ENCODE data around the gene HIVEP3.

HIVEP3 gene

DNA sequence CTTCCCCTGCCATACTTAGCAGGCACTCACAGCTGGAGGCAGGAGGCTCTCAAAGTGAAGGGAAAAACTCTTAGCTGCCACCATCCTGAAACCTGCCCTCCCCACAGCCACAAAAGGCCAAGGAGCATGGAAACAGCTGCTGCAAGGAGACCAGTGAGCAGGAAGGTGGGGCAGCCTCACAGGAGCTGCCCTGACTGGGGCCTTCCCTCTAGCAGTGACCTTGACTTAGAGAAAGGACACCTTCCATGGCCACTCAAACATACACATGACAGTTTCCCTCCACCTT, 126.3 kb downstream of the HIVEP3 start:
- H3K4me3 ChIP-seq (ENCODE audit: low read length): no peak overlapping the region
- no peaks in the 10 kb centered on the region for H3K36me3 ChIP-seq (ENCODE audit: control insufficient read depth, insufficient read depth, low read length)
- H3K27ac ChIP-seq (ENCODE audit: low read depth, low read length): no peak overlapping the region
- H3K4me1 ChIP-seq (ENCODE audit: control insufficient read depth, insufficient read depth, low read length): no peaks in the 10 kb centered on the region
- no peaks in the 10 kb centered on the region for H3K27me3 ChIP-seq (ENCODE audit: control insufficient read depth, insufficient read depth, low read length)
- no peak overlapping the region for H3K9ac ChIP-seq (ENCODE audit: low read length)

DNA sequence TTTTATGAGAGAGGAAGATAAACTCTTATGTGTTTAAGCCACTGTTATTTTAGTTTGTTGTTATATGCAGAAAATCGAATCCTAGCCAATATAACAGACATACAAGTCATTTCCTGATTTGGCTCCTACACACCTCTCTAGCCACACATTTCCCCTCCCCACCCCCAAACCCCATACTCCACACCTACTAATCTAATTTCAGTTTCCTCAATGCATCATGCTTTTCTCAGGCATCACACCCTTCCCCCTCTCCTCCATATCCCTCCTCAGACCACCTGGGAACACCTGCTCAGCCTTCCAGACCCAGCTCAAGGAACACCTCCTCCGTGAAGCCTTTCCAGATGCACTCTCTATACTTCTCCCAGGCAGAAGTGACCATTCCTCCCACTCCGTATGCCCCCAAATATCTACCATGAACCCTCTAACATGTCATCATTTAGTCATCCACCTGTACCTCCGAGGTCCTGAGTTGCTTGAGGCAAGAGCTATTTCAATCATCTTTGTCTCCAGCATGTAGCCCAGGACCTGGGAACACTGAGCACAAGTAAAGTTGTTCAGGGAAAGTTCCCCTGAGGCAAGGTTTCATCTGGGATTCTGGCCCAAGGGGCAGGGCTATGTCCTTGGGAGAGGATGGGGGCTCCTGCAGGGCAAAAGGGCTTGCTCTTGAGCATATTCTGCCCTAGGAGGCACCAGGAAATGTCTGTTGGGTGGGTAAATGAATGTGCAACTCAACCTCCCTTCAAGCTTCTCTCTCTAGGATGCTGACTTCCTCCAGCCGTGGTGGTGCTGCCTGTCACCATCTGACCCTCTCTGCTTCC, 126.8 kb downstream of the HIVEP3 start:
- Histone ChIP-seq H3K36me3 (ENCODE audit: control insufficient read depth, insufficient read depth, low read length) (no peaks in the 10 kb centered on the region), H3K27me3 (ENCODE audit: control insufficient read depth, insufficient read depth, low read length) (no peaks in the 10 kb centered on the region), H3K27ac (ENCODE audit: low read depth, low read length) (no peak overlapping the region), H3K9ac (ENCODE audit: low read length) (no peak overlapping the region), H3K4me1 (ENCODE audit: control insufficient read depth, insufficient read depth, low read length) (no peaks in the 10 kb centered on the region), H3K4me3 (ENCODE audit: low read length) (no peak overlapping the region)

DNA sequence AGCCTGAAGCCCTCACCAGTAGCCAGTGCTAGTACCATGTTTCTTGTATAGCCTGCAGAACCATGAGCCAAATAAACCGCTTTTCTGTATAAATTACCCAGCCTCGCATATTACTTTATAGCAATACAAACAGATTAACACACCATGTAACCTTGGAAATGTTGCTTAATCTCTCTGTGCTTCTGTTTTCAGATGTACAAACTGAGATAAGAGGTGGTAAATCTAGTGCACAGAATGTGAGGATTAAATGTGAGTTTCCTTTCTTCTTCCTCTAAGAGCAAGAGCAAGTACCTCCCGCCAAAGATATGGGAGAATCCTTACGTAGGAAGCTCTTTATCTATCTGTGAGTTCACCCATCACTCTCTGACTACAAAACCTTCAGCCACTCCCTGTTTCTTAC, 128.4 kb downstream of the HIVEP3 start:
- no peaks in the 10 kb centered on the region for H3K27me3 ChIP-seq (ENCODE audit: control insufficient read depth, insufficient read depth, low read length)
- H3K4me1 ChIP-seq (ENCODE audit: control insufficient read depth, insufficient read depth, low read length): no peaks in the 10 kb centered on the region
- H3K36me3 ChIP-seq (ENCODE audit: control insufficient read depth, insufficient read depth, low read length): no peaks in the 10 kb centered on the region
- H3K9ac ChIP-seq (ENCODE audit: low read length): no peak overlapping the region
- H3K27ac ChIP-seq (ENCODE audit: low read depth, low read length): no peak overlapping the region
- no peak overlapping the region for H3K4me3 ChIP-seq (ENCODE audit: low read length)

DNA sequence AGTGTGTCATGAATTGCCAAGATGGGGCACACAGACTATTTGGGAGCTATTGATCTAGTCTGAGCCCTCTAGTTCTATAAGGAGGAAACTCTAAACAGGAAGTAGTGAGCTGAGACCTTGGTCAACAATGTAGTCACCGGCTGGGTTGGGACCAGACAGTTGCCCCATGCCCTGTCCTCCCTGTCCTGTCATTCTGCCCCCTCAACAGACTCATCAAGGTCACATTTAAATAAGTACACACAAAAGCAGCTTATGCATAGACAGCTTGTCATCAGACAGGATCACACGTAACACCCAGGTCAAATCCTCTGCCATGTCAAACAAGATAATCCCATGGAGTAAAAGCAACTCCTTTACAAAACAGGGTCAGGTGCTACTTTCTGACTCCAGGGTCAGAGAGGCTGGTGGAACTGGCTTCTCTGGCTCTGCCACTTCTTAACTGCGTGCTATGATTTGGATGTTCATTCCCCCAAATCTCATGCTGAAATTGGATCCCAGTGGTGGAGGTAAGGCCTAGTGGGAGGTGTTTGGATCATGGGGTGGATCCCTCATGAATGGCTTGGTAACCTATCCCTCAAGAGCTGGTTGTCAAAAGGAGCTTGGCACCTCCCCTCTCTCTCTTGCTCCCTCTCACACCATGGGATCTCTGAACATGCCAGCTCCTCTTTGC, 128.9 kb downstream of the HIVEP3 start:
- Histone ChIP-seq H3K4me3 (ENCODE audit: low read length) (no peak overlapping the region), H3K27ac (ENCODE audit: low read depth, low read length) (no peak overlapping the region), H3K4me1 (ENCODE audit: control insufficient read depth, insufficient read depth, low read length) (no peaks in the 10 kb centered on the region), H3K36me3 (ENCODE audit: control insufficient read depth, insufficient read depth, low read length) (no peaks in the 10 kb centered on the region), H3K27me3 (ENCODE audit: control insufficient read depth, insufficient read depth, low read length) (no peaks in the 10 kb centered on the region), H3K9ac (ENCODE audit: low read length) (no peak overlapping the region)

DNA sequence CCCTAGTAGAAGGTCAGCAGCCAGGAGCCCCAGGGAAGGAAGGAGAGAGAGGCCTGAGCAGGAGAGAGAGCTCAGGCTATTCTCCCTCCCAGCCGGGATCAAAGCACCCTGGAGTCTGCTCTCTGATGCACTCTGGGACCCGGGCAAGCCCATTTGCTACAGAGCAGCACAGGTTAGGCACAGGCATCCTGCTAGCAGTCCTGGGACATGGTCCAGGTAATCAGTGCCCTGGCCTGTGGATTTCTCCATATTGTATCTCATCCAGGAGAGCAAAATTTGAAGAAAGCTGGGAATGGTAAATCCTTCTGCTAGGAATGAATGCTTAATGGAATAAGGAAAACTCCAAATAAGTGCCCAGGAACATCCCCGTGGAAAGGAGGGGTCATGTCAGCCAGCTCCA, 130.3 kb downstream of the HIVEP3 start:
- no peaks in the 10 kb centered on the region for H3K36me3 ChIP-seq (ENCODE audit: control insufficient read depth, insufficient read depth, low read length)
- H3K4me3 ChIP-seq (ENCODE audit: low read length): no peak overlapping the region
- H3K4me1 ChIP-seq (ENCODE audit: control insufficient read depth, insufficient read depth, low read length): no peaks in the 10 kb centered on the region
- H3K9ac ChIP-seq (ENCODE audit: low read length): no peak overlapping the region
- no peak overlapping the region for H3K27ac ChIP-seq (ENCODE audit: low read depth, low read length)
- H3K27me3 ChIP-seq (ENCODE audit: control insufficient read depth, insufficient read depth, low read length): no peaks in the 10 kb centered on the region

DNA sequence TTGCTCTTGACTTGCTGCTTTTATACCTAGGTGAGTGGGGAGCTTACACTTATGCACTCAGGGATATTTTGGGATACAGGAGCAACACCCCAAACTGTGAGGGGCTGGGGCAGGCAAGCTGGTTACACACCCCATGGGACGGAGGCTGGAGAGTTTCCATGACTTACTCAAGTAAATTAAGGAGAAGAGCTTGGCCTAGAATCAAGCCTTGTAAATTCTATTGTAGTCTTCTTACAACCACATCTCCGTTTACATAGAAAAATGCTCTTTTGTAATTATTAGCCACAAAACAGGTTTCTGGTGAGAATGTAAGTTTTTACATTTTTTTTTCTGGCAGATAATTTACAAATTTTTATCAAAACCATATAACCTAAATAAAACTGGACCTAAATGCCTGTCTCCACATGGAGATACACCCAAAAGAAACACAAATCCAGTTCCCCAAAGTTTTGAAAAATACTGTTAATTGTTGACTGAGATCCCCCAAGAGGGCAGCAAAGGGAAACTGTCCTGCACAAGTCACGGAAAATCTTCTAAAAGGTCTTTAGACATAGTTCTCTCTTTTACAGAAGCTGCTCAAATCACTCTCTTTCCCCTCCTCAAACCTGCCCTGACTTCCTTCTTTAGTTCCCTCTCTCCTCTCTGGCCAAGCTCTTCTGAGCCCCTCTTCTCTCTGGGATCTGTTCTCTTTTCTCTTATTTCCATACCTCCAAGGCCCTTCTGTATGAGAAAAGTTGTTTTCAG, 134.0 kb downstream of the HIVEP3 start:
- Histone ChIP-seq H3K27me3 (ENCODE audit: control insufficient read depth, insufficient read depth, low read length) (no peaks in the 10 kb centered on the region), H3K36me3 (ENCODE audit: control insufficient read depth, insufficient read depth, low read length) (no peaks in the 10 kb centered on the region), H3K4me1 (ENCODE audit: control insufficient read depth, insufficient read depth, low read length) (no peaks in the 10 kb centered on the region), H3K9ac (ENCODE audit: low read length) (no peak overlapping the region), H3K27ac (ENCODE audit: low read depth, low read length) (no peak overlapping the region), H3K4me3 (ENCODE audit: low read length) (no peak overlapping the region)

DNA sequence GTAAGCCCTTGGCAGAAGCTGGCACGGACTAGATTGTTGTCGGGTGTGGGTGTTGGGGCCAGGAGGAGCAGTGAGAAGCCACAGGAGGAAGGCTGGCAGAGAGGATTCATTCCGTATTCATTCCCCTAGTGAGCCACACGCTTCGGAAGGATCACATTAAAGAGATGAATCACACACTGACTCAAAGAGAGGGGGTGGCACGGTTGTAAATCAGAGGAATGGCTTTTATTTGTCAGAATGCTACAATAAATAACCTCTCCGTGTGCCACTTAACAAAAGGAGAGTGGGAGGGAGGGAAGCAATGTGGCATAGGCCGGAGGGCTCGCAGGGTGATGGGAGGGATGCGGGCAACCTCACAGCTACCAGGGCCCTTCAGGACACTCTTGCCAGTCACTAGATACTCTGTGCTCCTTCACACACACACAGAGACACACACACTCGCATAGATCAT, 135.5 kb downstream of the HIVEP3 start:
- Histone ChIP-seq H3K4me3 (ENCODE audit: low read length) (no peak overlapping the region), H3K27ac (ENCODE audit: low read depth, low read length) (no peak overlapping the region), H3K9ac (ENCODE audit: low read length) (no peak overlapping the region), H3K4me1 (ENCODE audit: control insufficient read depth, insufficient read depth, low read length) (no peaks in the 10 kb centered on the region), H3K36me3 (ENCODE audit: control insufficient read depth, insufficient read depth, low read length) (no peaks in the 10 kb centered on the region), H3K27me3 (ENCODE audit: control insufficient read depth, insufficient read depth, low read length) (no peaks in the 10 kb centered on the region)

DNA sequence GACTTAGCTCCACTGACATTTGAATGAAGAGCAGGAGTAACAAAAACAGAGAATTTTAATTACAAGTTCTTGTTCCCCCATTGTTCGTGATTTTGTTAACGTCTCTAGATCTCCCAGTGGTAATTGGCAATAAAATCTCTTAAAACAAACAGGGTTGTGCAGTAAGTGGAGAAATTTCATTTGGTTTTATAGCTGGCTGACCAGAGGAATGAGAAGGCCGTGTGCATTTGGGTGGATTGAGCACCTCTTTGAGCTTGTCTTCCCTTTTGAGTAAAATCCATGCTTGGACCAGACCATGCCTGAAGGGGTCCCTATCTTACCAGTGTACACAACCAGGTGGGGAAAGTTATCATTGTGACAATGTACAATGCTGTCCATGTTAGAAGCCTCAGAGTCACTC, 137.8 kb downstream of the HIVEP3 start:
- no peak overlapping the region for H3K4me3 ChIP-seq (ENCODE audit: low read length)
- no peak overlapping the region for H3K27ac ChIP-seq (ENCODE audit: low read depth, low read length)
- H3K9ac ChIP-seq (ENCODE audit: low read length): no peak overlapping the region
- H3K36me3 ChIP-seq (ENCODE audit: control insufficient read depth, insufficient read depth, low read length): no peaks in the 10 kb centered on the region
- H3K27me3 ChIP-seq (ENCODE audit: control insufficient read depth, insufficient read depth, low read length): no peaks in the 10 kb centered on the region
- H3K4me1 ChIP-seq (ENCODE audit: control insufficient read depth, insufficient read depth, low read length): no peaks in the 10 kb centered on the region

DNA sequence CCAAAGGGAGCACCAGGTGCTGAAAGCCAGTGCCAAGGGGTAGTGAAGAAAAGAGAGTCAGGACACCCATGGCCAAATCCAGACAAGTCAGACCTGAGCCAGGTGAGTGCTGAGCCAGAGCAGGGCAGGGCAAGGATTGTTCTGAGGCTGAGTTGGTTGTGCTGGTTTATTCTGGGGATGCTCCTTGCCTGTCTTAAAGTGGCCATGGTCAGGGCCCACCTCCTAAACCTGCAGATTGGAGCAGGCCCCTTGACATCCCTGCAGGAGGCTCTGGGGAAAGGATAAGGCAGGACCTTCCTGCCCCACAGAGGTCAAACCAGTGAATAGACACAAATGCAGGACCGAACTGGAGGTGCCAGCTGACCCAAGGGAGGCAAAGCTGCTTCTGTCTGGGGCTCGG, 138.4 kb downstream of the HIVEP3 start:
- Histone ChIP-seq H3K27ac (ENCODE audit: low read depth, low read length) (no peak overlapping the region), H3K4me3 (ENCODE audit: low read length) (no peak overlapping the region), H3K36me3 (ENCODE audit: control insufficient read depth, insufficient read depth, low read length) (no peaks in the 10 kb centered on the region), H3K9ac (ENCODE audit: low read length) (no peak overlapping the region), H3K4me1 (ENCODE audit: control insufficient read depth, insufficient read depth, low read length) (no peaks in the 10 kb centered on the region), H3K27me3 (ENCODE audit: control insufficient read depth, insufficient read depth, low read length) (no peaks in the 10 kb centered on the region)

DNA sequence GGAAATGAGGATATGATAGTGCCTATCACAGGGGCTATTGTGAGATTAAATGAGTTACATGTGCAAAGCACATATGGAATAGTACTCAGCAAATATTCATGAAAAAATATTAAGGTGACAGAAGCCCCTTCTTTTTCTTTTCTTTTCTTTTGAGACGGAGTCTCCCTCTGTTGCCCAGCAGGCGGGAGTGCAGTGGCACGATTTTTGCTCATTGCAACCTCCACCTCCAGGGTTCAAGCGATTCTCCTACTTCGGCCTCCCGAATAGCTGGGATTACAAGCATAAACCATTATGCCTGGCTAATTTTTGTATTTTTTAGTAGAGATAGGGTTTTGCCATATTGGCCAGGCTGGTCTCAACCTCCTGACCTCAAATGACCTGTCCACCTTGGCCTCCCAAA, 139.4 kb downstream of the HIVEP3 start:
- no peaks in the 10 kb centered on the region for H3K36me3 ChIP-seq (ENCODE audit: control insufficient read depth, insufficient read depth, low read length)
- H3K27me3 ChIP-seq (ENCODE audit: control insufficient read depth, insufficient read depth, low read length): no peaks in the 10 kb centered on the region
- no peak overlapping the region for H3K27ac ChIP-seq (ENCODE audit: low read depth, low read length)
- no peaks in the 10 kb centered on the region for H3K4me1 ChIP-seq (ENCODE audit: control insufficient read depth, insufficient read depth, low read length)
- no peak overlapping the region for H3K9ac ChIP-seq (ENCODE audit: low read length)
- H3K4me3 ChIP-seq (ENCODE audit: low read length): no peak overlapping the region

DNA sequence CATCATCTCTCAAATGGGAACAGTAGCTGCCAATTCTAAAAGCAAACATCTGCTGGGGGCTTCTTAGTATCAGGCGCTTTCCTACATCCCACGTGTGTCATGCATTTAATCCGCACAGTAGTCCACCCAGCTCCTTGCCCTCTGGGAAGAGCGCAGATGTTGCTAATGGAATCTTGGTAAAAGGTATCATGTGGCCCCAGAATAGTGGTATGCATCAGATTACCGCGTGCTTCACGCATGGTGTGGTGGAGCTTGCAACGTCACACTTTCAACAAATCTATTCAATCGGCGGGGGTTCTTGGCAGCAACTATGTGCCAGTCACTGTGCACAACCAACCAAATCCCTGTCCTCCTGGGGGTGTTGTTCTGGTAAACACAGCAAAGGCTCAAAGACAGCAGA, 141.0 kb downstream of the HIVEP3 start:
- Histone ChIP-seq H3K9ac (ENCODE audit: low read length) (no peak overlapping the region), H3K4me1 (ENCODE audit: control insufficient read depth, insufficient read depth, low read length) (no peaks in the 10 kb centered on the region), H3K27ac (ENCODE audit: low read depth, low read length) (no peak overlapping the region), H3K4me3 (ENCODE audit: low read length) (no peak overlapping the region), H3K36me3 (ENCODE audit: control insufficient read depth, insufficient read depth, low read length) (no peaks in the 10 kb centered on the region), H3K27me3 (ENCODE audit: control insufficient read depth, insufficient read depth, low read length) (no peaks in the 10 kb centered on the region)

DNA sequence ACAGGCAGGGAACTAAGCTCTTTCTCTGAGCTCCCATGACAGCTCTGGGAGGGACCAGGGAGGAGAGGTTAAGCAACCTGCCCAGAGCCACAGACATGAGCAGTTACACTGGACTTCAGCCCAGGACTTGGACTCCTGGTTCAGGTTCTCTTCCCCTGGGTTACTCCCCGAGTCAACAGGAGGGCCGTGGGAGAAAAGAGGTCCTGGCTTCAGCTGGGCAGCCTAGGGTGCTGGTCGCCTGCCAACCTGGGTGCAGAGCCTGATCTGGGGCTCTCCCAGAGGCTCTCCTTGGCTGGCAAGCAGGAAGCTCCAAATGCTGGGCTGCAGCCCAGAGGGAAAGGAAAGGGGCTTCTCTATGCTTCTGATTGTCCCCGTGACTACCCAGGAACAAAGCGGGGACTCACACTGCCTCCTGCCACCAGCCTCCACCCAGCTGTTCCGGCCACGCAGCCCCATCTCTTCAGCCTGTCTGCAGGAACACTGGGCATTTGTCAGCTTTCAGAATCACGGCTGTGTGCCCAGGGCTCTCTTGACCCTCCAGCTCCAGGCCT, 141.8 kb downstream of the HIVEP3 start:
- H3K9ac ChIP-seq (ENCODE audit: low read length): no peak overlapping the region
- H3K27ac ChIP-seq (ENCODE audit: low read depth, low read length): no peak overlapping the region
- H3K4me1 ChIP-seq (ENCODE audit: control insufficient read depth, insufficient read depth, low read length): no peaks in the 10 kb centered on the region
- H3K36me3 ChIP-seq (ENCODE audit: control insufficient read depth, insufficient read depth, low read length): no peaks in the 10 kb centered on the region
- no peak overlapping the region for H3K4me3 ChIP-seq (ENCODE audit: low read length)
- no peaks in the 10 kb centered on the region for H3K27me3 ChIP-seq (ENCODE audit: control insufficient read depth, insufficient read depth, low read length)

Data from rectal smooth muscle tissue (tissue), 1 donor.